GM10266 (cell line): ENCODE measurements around the gene AMBRA1.

Experiments
- DNase-seq: peaks from one replicate; pipeline ENCODE4 v3.0.0; 2012; ENCODE audit errors: extremely low spot score
- CTCF ChIP-seq: IDR thresholded peaks from 2 replicates; pipeline ENCODE4 v1.5.1; 2012; ENCODE audit warnings: mild to moderate bottlenecking, low read depth; ENCODE audit not compliant: control insufficient read depth, insufficient read depth; ENCODE audit errors: missing control alignments

The AMBRA1 gene

GRCh38 chr11:46378811-46379481 is 214.9 kb downstream of the AMBRA1 start:
- no peak for TF ChIP-seq CTCF

GRCh38 chr11:46378296-46378695 is 215.5 kb downstream of the AMBRA1 start:
- TF ChIP-seq CTCF = no peak
- no peak for DNase-seq

More at GRCh38 chr11:46378811-46379481, 214.9 kb downstream of the AMBRA1 start:
- DNase-seq = no peak

GRCh38 chr11:46377831-46378230 is 216.0 kb downstream of the AMBRA1 start:
- no peak for TF ChIP-seq CTCF
- no peak for DNase-seq

GRCh38 chr11:46377290-46377689 is 216.5 kb downstream of the AMBRA1 start:
- no peak for DNase-seq
- TF ChIP-seq CTCF = no peak

- TF ChIP-seq CTCF = no peak
- DNase-seq = no peak
Observed at GRCh38 chr11:46376258-46377050, 217.4 kb downstream of the AMBRA1 start.

GRCh38 chr11:46375392-46376101 is 218.3 kb downstream of the AMBRA1 start:
- DNase-seq = no peak
- TF ChIP-seq CTCF = no peak
